GM13977 (cell line): ENCODE results near the gene NEK4.

Experiments used
- DNase-seq: peaks from one replicate; pipeline ENCODE4 v3.0.0; 2012; ENCODE audit warnings: low spot score
- in situ Hi-C: fragments of 300-500 bp; cut with MboI; formaldehyde crosslinking; loops from one replicate; pipeline ENCODE4 v1.12.0; 2022; ENCODE audit warnings: low sequenced_read_pairs, low pct_unique_long_range_greater_than_20kb, mixed read lengths, inconsistent platforms; ENCODE audit not compliant: unreplicated experiment
- TF ChIP-seq, protein P1 (sequence below): IDR thresholded peaks from 2 replicates; pipeline ENCODE4 v1.5.1; 2012; ENCODE audit warnings: mild to moderate bottlenecking, control low read depth; ENCODE audit not compliant: insufficient read depth; ENCODE audit errors: extremely low read depth, missing control alignments

Gene NEK4

DNA sequence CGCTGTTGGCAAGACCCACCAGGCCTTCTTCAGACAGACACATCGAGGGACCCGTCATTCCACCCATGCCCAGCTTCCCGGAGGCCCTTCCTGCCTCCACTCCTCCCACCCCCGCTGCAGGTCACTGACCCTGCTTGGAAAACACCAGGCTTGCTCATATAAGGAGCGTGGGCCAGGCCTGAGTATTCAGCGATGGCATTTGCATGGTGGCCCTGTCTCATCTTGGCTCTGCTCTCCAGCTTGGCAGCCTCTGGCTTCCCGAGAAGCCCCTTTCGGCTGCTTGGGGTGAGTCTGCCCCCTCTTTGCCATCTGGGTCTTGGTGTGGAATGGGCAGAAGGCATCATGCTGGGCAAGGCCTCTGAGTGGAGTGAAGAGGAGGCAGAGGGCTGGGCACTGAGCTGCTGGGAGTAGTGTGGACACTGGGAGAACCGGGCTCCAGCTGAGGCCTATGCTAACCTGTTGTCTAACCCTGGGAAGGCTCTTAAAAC lies 23.9 kb upstream of the NEK4 start, which contains the start of gene ITIH3:
TSS of gene ITIH3 (plus strand) at position 185 of the 488 bp plus-strand sequence. CDS start at position 193, 8 bp downstream.
- TF ChIP-seq, protein P1, sequence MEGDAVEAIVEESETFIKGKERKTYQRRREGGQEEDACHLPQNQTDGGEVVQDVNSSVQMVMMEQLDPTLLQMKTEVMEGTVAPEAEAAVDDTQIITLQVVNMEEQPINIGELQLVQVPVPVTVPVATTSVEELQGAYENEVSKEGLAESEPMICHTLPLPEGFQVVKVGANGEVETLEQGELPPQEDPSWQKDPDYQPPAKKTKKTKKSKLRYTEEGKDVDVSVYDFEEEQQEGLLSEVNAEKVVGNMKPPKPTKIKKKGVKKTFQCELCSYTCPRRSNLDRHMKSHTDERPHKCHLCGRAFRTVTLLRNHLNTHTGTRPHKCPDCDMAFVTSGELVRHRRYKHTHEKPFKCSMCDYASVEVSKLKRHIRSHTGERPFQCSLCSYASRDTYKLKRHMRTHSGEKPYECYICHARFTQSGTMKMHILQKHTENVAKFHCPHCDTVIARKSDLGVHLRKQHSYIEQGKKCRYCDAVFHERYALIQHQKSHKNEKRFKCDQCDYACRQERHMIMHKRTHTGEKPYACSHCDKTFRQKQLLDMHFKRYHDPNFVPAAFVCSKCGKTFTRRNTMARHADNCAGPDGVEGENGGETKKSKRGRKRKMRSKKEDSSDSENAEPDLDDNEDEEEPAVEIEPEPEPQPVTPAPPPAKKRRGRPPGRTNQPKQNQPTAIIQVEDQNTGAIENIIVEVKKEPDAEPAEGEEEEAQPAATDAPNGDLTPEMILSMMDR, result no peak
- no peak for DNase-seq
- in situ Hi-C loops, result no loop called here

GRCh38 chr3:52793702-52794611 lies 23.2 kb upstream of the NEK4 start:
- TF ChIP-seq, protein P1, result no peak
- DNase-seq, result no peak
- in situ Hi-C loops, result no loop called here

- in situ Hi-C loops, result no loop called here
- no peak for DNase-seq
These were observed 22.4 kb upstream of the NEK4 start for GRCh38 chr3:52792961-52793695.

GRCh38 chr3:52792413-52792812 lies 21.7 kb upstream of the NEK4 start:
- DNase-seq, result no peak
- TF ChIP-seq, protein P1, result no peak
- in situ Hi-C loops, result no loop called here

More at GRCh38 chr3:52792961-52793695, 22.4 kb upstream of the NEK4 start:
- TF ChIP-seq, protein P1, result no peak

DNA sequence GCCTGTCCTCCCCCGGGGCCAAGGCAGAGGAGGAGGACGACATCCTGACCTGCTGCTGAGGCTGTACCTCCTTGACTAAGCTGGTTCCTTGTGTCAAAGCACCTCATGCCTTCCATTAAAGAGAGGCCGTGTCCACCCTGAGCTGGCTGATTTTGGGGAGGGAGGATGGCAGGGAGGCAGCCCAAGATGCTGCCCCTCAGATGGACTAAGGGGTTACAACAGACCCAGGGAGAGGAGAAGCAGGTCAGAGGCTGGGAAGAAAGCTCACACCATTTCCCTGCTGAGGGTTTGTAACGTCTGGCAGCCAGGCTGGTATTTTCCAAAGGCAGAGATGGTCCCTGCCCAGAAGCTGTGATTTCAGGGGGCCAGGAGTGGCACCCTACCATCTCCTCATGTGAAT lies 21.2 kb upstream of the NEK4 start:
- TF ChIP-seq, protein P1, result no peak
- in situ Hi-C loops, result no loop called here
- no peak for DNase-seq

DNA sequence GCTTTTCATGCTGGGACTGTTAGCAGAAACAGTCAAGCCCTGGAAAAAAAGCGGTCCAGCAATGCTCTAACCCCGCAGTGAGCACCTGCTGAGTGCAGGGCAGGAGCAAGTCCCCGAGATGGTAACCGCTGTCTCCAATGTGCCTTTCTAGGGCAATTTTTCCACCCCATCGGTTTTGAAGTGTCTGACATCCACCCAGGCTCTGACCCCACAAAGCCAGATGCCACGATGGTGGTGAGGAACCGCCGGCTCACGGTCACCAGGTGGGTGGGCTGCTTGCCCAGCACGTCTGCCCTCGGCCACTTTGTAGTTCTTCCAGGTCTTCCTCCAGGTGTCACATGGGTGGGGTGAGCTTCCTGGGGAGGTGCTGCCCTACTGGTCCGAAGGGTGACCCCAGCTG lies 20.6 kb upstream of the NEK4 start:
- no peak for DNase-seq
- TF ChIP-seq, protein P1, result no peak
- in situ Hi-C loops, result no loop called here
